GM19351 (cell line): ENCODE results near the gene SHISA7.

Experiments used
- ATAC-seq: cut with Tn5 transposase; IDR thresholded peaks from one replicate; pipeline ENCODE4 v1.9.1; 2021; ENCODE audit warnings: mild to moderate bottlenecking, moderate library complexity; ENCODE audit not compliant: unreplicated experiment

Gene SHISA7

GRCh38 chr19:55391191-55391670, 51.9 kb downstream of the SHISA7 start:
- ATAC-seq = no peak

- ATAC-seq = no peak
Observed at GRCh38 chr19:55390461-55390880, 52.6 kb downstream of the SHISA7 start.

DNA sequence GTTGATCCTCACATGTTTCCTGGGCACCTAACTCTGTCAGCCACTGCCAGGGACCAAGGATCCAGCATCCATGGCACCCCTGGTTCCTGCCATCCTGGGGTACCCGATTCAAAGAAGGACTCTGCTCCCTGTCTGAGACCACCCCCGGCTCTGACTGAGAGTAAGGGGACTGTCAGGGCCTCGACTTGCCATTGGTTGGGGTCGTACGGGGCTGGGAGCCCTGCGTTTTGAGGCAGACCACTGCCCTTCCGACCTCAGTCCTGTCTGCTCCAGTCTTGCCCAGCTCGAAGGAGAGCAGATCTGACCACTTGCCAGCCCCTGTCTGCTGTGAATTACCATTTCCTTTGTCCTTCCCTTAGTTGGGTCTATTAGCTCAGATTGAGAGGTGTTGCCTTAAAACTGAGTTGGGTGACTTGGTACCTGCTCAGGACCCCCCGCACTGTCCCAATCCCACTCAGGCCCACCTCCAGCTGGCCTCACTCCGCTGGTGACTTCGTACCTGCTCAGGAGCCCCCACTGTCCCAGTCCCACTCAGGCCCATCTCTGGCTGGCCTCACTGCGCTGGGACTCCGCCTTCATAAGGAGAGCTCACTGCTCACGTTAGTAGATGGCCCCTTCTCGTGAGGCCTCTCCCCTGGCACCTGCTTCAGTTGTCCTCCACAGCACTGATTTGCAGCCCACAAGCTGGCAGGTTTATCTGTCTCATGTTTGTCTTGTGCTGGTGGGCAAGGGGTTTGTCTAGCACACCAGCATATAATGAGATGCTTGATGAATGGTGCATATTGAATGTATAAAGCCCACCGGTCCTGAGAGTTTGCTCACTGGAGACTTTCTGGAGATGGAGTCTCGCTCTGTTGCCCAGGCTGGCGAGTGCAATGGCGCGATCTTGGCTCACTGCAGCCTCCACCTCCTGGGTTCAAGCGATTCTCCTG, 53.4 kb downstream of the SHISA7 start:
- no peak for ATAC-seq

- ATAC-seq = no peak
Observed at GRCh38 chr19:55387736-55388497, 55.2 kb downstream of the SHISA7 start.

GRCh38 chr19:55386493-55386971, 56.6 kb downstream of the SHISA7 start:
- no peak for ATAC-seq

GRCh38 chr19:55385724-55386492, 57.2 kb downstream of the SHISA7 start, which contains the start of gene RPL28:
Gene RPL28, plus strand, starts transcription at chr19:55385932. Its CDS starts 426 bp downstream, at chr19:55386358.
- peak; percentile 63 for ATAC-seq

GRCh38 chr19:55384920-55385723, 58.0 kb downstream of the SHISA7 start:
- ATAC-seq = peak; percentile 41

DNA sequence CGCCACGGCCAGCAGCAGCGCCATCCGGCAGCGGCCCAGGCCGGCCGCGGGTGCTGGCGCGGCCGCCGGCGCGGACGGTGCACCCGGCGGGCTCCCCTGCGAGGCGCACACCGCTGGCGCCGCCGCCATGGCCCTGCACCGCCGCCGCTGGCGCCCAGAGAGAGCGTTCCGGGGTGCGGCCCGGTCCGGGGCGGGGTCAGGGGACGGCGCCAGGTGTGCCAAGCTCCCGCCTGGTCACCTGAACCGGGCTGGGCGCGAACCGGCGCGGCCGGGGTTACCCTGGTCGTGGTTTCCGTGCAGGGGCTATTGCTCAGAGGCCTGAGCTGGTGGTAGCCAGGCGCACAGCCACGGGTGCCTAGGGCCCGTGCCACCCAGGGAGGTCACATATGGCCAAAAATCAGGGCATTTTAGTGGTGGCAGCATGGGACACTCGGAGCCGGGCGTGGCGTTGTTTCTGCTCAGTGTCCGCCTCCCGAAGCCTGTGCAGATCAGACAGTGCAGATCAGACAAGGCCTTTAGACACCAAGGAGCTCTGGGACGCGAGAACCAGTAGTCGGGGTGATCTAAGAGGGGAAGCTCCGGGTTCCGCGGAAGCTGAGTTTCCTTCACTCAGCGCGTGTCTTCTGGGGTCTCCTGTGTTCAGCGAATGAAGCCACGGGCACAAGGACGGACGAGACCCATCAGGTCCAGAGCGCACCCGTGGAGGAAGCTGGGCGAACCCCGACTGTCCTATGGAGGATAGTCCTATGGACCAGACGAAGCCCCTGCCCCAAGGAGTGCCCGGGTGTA, 58.8 kb downstream of the SHISA7 start, which contains the start of gene TMEM238:
TMEM238 (minus strand) TSS at position 162 of the 789 bp plus-strand sequence; CDS start at position 129, 33 bp downstream.
- ATAC-seq = peak; percentile 17

- ATAC-seq = peak; percentile 31
Observed at GRCh38 chr19:55383279-55384130, 59.6 kb downstream of the SHISA7 start.

DNA sequence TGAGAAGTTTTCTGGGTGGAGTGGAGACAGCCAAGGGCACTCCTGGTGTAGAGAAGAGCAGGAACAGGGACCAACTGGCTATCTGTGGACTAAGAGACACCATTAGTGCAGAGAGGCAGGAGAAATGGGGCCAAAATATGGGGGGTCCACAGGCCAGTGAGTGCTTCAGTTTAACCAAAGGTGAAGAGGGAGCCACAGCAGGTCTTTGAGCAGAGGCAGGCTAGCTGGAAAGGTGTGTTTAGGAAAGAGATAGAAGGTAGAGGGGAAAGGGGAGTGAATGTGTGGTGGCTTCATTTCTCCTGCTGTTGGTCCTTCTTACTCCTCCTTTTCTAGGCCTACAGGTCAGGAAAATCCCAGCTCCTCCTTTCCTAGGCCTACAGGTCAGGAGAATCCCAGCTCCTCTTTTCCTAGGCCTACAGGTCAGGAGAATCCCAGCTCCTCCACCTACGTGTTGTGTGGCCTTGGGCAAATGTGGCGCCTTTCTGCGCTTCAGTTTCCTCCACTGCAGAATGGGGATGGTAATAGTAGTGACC, 60.5 kb downstream of the SHISA7 start:
- ATAC-seq = no peak

GRCh38 chr19:55382013-55382412, 61.1 kb downstream of the SHISA7 start:
- ATAC-seq = no peak

DNA sequence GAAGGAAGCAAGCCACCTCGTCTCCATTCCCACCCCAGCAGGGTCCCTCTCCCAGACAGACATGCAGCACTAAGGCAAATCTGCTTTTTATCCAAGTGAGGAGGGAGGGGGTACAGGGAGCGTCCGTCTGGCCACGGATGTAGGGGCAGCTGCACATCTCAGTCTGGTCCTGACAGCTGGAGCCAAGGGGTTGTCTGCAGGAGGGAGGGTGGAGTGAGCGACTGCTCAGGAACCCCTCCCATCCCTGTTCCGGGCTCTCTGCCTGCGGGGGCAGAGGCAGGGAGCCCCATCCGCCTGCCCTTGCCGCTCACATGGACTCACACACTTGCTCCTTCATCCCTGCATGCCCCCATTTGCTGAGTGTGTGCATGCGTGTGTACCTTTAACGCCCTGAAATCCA, 63.9 kb downstream of the SHISA7 start:
- ATAC-seq = no peak
